NCI-H774 (cell line): ENCODE results near the gene CALU.

ENCODE experiments used
- DNase-seq: peaks from one replicate; lab custom pipeline; 2025; lab: John Stamatoyannopoulos, UW

CALU gene

GRCh38 chr7:128788446-128789412 is 49.6 kb downstream of the CALU start:
- DNase-seq: no peak

- DNase-seq: no peak
Measured at GRCh38 chr7:128790315-128791041, 51.3 kb downstream of the CALU start.

- DNase-seq: peak; percentile 53
Measured at GRCh38 chr7:128791121-128791971, 52.2 kb downstream of the CALU start, which contains the start of gene CCDC136. Gene CCDC136, plus strand, starts transcription at chr7:128791968. Its CDS starts 444 bp downstream, at chr7:128792412.

GRCh38 chr7:128791972-128792327 is 52.8 kb downstream of the CALU start:
- DNase-seq: no peak

- no peak for DNase-seq
Measured at GRCh38 chr7:128792471-128793180, 53.5 kb downstream of the CALU start.

GRCh38 chr7:128793181-128793547 is 54.0 kb downstream of the CALU start:
- no peak for DNase-seq

GRCh38 chr7:128794020-128794419 is 54.9 kb downstream of the CALU start:
- no peak for DNase-seq

GRCh38 chr7:128794436-128794835 is 55.3 kb downstream of the CALU start:
- no peak for DNase-seq

GRCh38 chr7:128795129-128795528 is 56.0 kb downstream of the CALU start:
- DNase-seq: no peak

- DNase-seq: no peak
Measured at GRCh38 chr7:128796327-128796726, 57.2 kb downstream of the CALU start.

GRCh38 chr7:128799451-128799850 is 60.3 kb downstream of the CALU start:
- no peak for DNase-seq

GRCh38 chr7:128800567-128800966 is 61.4 kb downstream of the CALU start:
- no peak for DNase-seq

- no peak for DNase-seq
Measured at GRCh38 chr7:128801003-128801402, 61.8 kb downstream of the CALU start.

GRCh38 chr7:128801667-128802418 is 62.7 kb downstream of the CALU start:
- DNase-seq: no peak

GRCh38 chr7:128804484-128804883 is 65.3 kb downstream of the CALU start:
- DNase-seq: no peak

GRCh38 chr7:128805225-128805624 is 66.1 kb downstream of the CALU start:
- DNase-seq: no peak

- DNase-seq: no peak
Measured at GRCh38 chr7:128807191-128807590, 68.0 kb downstream of the CALU start.

GRCh38 chr7:128809363-128809762 is 70.2 kb downstream of the CALU start:
- no peak for DNase-seq

GRCh38 chr7:128810473-128810872 is 71.3 kb downstream of the CALU start:
- no peak for DNase-seq

GRCh38 chr7:128810997-128811396 is 71.8 kb downstream of the CALU start:
- DNase-seq: no peak
